Measurements from ENCODE around the gene NLRP6.

NLRP6 gene

DNA sequence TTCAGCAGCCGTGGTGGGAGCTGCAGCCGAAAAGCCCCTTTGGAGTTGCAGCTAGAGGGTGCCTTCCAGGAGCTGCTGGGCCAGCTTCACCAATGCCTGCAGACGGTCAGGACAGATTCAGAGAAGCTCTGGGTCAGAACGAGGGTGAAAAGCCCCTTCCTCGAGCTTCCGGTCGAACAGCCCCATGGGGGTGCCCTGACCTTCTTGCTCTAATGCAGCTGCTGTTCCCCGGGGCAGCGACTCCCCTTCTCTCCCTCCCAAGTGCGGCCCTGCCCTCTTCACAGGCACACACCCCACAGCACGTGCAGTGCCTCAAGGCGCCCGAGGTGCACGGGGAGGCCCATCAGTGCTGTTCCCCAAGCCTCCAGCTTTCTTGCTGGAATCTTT is 52.1 kb downstream of the NLRP6 start:
- no peak for TF ChIP-seq TAF1 (IDR thresholded peaks at IDR 0.05; ENCODE audit: low read depth)
- no peak for TF ChIP-seq CREB1 (IDR thresholded peaks at IDR 0.05; ENCODE audit: low read depth)

DNA sequence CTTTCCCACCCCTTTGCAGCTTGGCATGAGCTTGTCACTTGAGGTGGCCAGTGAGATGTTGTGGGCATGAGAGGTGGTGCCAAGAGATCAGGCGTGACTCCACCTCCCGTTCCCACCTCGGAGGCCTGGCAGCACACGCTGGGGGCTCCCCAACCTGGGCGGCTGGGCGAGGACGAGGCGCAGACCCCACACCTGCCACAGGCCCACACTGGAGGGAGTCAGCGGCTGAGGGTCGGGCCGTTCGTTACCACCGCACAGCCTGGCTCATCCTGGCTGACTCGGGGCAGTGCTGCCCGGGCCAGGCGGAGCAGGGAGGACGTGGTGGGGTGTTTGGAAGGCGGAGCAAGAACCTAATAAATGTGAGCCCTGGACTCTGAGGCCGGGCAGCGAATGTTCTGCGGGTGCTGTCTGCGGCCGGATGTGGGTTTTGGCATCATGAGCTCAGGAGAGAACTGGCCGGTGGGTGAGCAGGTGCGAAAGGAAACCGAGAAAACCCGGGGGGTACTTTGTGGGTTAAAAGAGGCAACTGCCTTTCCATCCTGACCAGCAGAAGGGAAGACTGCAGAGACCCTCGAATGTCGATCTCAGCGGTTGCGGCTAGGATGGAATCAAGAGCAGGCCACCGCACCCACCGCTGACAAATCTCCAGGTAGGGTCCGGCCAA is 52.6 kb downstream of the NLRP6 start:
- no peak for TF ChIP-seq EGR1 (IDR thresholded peaks at IDR 0.05)
- TF ChIP-seq, protein P1, sequence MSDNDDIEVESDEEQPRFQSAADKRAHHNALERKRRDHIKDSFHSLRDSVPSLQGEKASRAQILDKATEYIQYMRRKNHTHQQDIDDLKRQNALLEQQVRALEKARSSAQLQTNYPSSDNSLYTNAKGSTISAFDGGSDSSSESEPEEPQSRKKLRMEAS (IDR thresholded peaks at IDR 0.05) = no peak
- TF ChIP-seq, protein P2, sequence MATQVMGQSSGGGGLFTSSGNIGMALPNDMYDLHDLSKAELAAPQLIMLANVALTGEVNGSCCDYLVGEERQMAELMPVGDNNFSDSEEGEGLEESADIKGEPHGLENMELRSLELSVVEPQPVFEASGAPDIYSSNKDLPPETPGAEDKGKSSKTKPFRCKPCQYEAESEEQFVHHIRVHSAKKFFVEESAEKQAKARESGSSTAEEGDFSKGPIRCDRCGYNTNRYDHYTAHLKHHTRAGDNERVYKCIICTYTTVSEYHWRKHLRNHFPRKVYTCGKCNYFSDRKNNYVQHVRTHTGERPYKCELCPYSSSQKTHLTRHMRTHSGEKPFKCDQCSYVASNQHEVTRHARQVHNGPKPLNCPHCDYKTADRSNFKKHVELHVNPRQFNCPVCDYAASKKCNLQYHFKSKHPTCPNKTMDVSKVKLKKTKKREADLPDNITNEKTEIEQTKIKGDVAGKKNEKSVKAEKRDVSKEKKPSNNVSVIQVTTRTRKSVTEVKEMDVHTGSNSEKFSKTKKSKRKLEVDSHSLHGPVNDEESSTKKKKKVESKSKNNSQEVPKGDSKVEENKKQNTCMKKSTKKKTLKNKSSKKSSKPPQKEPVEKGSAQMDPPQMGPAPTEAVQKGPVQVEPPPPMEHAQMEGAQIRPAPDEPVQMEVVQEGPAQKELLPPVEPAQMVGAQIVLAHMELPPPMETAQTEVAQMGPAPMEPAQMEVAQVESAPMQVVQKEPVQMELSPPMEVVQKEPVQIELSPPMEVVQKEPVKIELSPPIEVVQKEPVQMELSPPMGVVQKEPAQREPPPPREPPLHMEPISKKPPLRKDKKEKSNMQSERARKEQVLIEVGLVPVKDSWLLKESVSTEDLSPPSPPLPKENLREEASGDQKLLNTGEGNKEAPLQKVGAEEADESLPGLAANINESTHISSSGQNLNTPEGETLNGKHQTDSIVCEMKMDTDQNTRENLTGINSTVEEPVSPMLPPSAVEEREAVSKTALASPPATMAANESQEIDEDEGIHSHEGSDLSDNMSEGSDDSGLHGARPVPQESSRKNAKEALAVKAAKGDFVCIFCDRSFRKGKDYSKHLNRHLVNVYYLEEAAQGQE (IDR thresholded peaks at IDR 0.05; ENCODE audit: low read depth) = no peak
- no peak for TF ChIP-seq CREB1 (IDR thresholded peaks at IDR 0.05; ENCODE audit: low read depth)
- TF ChIP-seq, protein P3, sequence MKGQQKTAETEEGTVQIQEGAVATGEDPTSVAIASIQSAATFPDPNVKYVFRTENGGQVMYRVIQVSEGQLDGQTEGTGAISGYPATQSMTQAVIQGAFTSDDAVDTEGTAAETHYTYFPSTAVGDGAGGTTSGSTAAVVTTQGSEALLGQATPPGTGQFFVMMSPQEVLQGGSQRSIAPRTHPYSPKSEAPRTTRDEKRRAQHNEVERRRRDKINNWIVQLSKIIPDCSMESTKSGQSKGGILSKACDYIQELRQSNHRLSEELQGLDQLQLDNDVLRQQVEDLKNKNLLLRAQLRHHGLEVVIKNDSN (IDR thresholded peaks at IDR 0.05) = no peak
- TF ChIP-seq TCF12 (IDR thresholded peaks at IDR 0.05; ENCODE audit: low read depth) = no peak
- TF ChIP-seq TEAD4 (IDR thresholded peaks at IDR 0.05) = no peak
- TF ChIP-seq EP300 (IDR thresholded peaks at IDR 0.05; ENCODE audit: borderline replicate concordance) = no peak

DNA sequence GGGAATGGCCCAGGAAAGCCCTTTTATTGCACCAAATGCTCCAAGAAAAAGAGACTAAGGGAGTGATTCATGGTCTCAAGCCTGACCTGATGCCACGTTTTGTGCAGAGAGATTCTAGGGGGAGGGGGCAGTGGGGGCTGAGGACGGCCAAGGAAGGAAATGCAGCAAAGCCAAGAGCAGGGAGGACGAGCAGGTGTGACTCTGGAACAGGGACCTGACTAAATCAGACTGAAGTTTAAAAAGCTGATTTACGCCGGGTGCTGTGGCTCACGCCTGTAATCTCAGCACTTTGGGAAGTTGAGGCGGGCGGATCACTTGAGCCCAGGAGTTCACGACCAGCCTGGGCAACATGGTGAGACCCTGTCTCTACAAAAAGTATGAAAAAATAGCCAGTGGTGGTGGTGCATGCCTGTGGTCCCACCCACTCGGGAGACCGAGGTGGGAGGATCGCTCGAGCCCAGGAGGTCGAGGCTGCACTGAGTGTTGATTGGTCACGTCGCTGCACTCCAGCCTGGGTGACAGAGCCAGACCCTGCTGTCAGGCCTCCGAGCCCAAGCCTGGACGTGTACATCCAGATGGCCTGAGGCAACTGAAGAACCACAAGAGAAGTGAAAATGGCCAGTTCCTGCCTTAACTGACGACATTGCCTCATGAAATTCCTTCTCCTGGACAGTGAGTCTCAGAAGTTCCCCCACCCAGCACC is 53.3 kb downstream of the NLRP6 start:
- TF ChIP-seq CREB1 (IDR thresholded peaks at IDR 0.05; ENCODE audit: low read depth) (no peak), EP300 (IDR thresholded peaks at IDR 0.05; ENCODE audit: borderline replicate concordance) (no peak), ZBTB7A (IDR thresholded peaks at IDR 0.05; ENCODE audit: low read depth) (no peak), YY1 (IDR thresholded peaks at IDR 0.05; ENCODE audit: low read depth) (no peak), TCF12 (IDR thresholded peaks at IDR 0.05; ENCODE audit: low read depth) (no peak)

DNA sequence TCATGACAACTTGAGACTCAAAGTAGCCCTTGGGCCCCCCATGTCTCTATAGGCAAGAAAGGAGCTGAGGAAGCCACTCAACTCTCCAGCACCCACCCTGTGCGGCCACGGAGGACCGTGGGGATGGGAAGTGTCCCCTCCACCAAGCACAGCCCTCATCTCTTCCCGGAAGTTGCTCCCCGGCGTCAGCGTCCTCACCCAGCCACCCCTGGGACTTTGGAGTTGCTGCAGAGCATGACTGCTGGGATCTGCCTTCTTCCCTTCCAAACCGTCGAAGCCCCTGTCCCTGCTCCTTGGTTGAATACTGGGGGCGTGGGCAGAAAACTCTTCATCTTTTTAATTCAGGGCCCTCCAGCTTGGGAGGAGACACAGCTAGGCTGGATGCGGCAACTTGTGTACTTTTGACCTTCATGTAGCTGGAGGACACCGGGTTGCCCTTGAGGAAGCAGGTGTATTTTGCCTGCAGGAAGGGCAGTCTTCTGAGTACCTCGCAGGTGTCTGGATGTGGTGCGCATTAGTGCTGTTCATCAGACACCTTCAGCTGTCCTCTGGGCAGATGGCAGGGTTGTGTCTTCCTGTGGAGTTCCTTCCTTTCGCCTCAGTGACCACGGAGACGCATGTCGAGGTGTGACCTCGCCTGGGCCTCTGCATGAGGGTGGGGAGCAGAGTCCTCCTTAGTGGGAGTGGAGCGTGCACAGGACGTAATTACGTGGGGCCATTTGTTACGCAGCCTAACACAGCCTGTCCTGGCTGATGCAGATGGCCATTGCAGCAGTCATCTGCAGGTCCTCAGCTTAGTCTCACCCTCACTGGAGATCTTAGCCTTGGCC is 54.7 kb downstream of the NLRP6 start:
- TF ChIP-seq, protein P2 (IDR thresholded peaks at IDR 0.05; ENCODE audit: low read depth) = no peak
- TF ChIP-seq, protein P3 (IDR thresholded peaks at IDR 0.05) = no peak
- TF ChIP-seq TCF12 (IDR thresholded peaks at IDR 0.05; ENCODE audit: low read depth) (no peak), YY1 (IDR thresholded peaks at IDR 0.05; ENCODE audit: low read depth) (no peak), CEBPB (IDR thresholded peaks at IDR 0.05) (no peak), CREB1 (IDR thresholded peaks at IDR 0.05; ENCODE audit: low read depth) (no peak), NFIC (IDR thresholded peaks at IDR 0.05) (no peak), EGR1 (IDR thresholded peaks at IDR 0.05) (no peak)

DNA sequence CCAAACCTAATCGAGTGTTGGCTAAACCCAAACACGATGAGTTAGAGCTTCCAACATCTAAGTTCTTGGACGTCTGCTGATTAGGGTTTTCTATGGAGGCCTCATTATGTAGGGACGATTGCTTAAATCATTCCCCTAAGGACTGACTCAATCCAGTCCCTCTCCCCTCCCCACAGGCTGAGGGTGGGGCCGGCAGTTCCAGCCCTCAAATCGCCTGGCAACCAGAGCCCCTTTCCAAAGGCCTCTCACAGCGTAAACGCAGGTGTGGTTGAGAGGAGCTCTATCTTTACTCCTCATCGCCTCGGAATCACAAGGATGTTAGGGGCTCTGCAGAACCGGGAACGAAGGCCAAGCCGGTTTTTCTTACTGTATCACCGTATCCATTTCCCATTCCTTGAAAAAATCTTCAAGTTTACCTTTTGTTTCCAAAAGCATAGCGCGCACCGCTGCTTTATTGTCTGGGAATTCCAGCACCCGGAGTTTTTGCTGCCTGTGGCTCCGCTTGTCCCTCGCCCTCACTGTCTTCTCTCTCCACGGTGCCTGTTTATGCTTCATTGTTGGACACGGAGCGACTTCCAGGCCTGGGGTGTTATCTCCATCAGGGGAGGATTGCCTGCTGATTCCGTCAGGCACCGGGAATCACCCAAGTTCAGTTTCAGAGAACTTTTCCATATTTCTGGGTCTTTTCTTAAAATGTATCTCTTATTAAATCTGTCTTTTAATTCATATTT is 56.2 kb downstream of the NLRP6 start:
- TF ChIP-seq RAD21 (IDR thresholded peaks at IDR 0.05; ENCODE audit: low read depth) = no peak
- TF ChIP-seq TCF12 (IDR thresholded peaks at IDR 0.05; ENCODE audit: low read depth) = no peak
- TF ChIP-seq, protein P3 (IDR thresholded peaks at IDR 0.05) = no peak
- TF ChIP-seq CEBPB (IDR thresholded peaks at IDR 0.05) = no peak
- TF ChIP-seq ZBTB7A (IDR thresholded peaks at IDR 0.05; ENCODE audit: low read depth) = no peak
- no peak for TF ChIP-seq TEAD4 (IDR thresholded peaks at IDR 0.05)
- no peak for TF ChIP-seq EP300 (IDR thresholded peaks at IDR 0.05; ENCODE audit: borderline replicate concordance)
- TF ChIP-seq CREB1 (IDR thresholded peaks at IDR 0.05; ENCODE audit: low read depth) = no peak
- TF ChIP-seq YY1 (IDR thresholded peaks at IDR 0.05; ENCODE audit: low read depth) = no peak
- TF ChIP-seq, protein P2 (IDR thresholded peaks at IDR 0.05; ENCODE audit: low read depth) = no peak
- TF ChIP-seq, protein P1 (IDR thresholded peaks at IDR 0.05) = no peak

Data from Ishikawa (cell line).